HG03097 (cell line): ENCODE data around the gene CAPN7.

Source experiments
- ATAC-seq: cut with Tn5 transposase; IDR thresholded peaks from one replicate; pipeline ENCODE4 v1.9.1; 2021; ENCODE audit not compliant: unreplicated experiment, low FRiP score

Gene CAPN7

GRCh38 chr3:15294929-15295328 lies 88.9 kb downstream of the CAPN7 start:
- ATAC-seq, result no peak

GRCh38 chr3:15295506-15295905 lies 89.5 kb downstream of the CAPN7 start:
- ATAC-seq, result no peak

GRCh38 chr3:15297608-15298350 lies 91.7 kb downstream of the CAPN7 start:
- no peak for ATAC-seq

- ATAC-seq, result no peak
Observed at GRCh38 chr3:15298504-15298903, 92.5 kb downstream of the CAPN7 start.

GRCh38 chr3:15299036-15299435 lies 93.0 kb downstream of the CAPN7 start:
- ATAC-seq, result no peak

GRCh38 chr3:15300323-15301078 lies 94.5 kb downstream of the CAPN7 start:
- no peak for ATAC-seq

- no peak for ATAC-seq
Observed at GRCh38 chr3:15301761-15302160, 95.7 kb downstream of the CAPN7 start.
